ENCODE results near the gene SYNPR.

SYNPR gene

GRCh38 chr3:63308072-63308471, 30.0 kb downstream of the SYNPR start:
- no peak for DNase-seq

GRCh38 chr3:63309768-63310167, 31.7 kb downstream of the SYNPR start:
- DNase-seq = no peak

- no peak for DNase-seq
Measured at GRCh38 chr3:63323766-63324165, 45.7 kb downstream of the SYNPR start.

- no peak for DNase-seq
Measured at GRCh38 chr3:63324621-63325020, 46.5 kb downstream of the SYNPR start.

GRCh38 chr3:63325386-63325785, 47.3 kb downstream of the SYNPR start:
- no peak for DNase-seq

- no peak for DNase-seq
Measured at GRCh38 chr3:63328365-63328764, 50.3 kb downstream of the SYNPR start.

- no peak for DNase-seq
Measured at GRCh38 chr3:63331520-63331919, 53.4 kb downstream of the SYNPR start.

- DNase-seq = no peak
Measured at GRCh38 chr3:63333815-63334214, 55.7 kb downstream of the SYNPR start.

GRCh38 chr3:63338351-63338750, 60.2 kb downstream of the SYNPR start:
- DNase-seq = no peak

GRCh38 chr3:63343674-63344073, 65.6 kb downstream of the SYNPR start:
- DNase-seq = peak; percentile 85

- no peak for DNase-seq
Measured at GRCh38 chr3:63344661-63345060, 66.6 kb downstream of the SYNPR start.

- peak; percentile 47 for DNase-seq
Measured at GRCh38 chr3:63349583-63350573, 71.8 kb downstream of the SYNPR start.

- DNase-seq = no peak
Measured at GRCh38 chr3:63351159-63352007, 73.3 kb downstream of the SYNPR start.

GRCh38 chr3:63352008-63352279, 73.8 kb downstream of the SYNPR start:
- DNase-seq = no peak

GRCh38 chr3:63353383-63353782, 75.3 kb downstream of the SYNPR start:
- DNase-seq = no peak

GRCh38 chr3:63354160-63354559, 76.1 kb downstream of the SYNPR start:
- DNase-seq = no peak

- DNase-seq = no peak
Measured at GRCh38 chr3:63355809-63356208, 77.7 kb downstream of the SYNPR start.

- DNase-seq = no peak
Measured at GRCh38 chr3:63364495-63364894, 86.4 kb downstream of the SYNPR start.

GRCh38 chr3:63364910-63365309, 86.8 kb downstream of the SYNPR start:
- DNase-seq = no peak

- no peak for DNase-seq
Measured at GRCh38 chr3:63365671-63366070, 87.6 kb downstream of the SYNPR start.

- no peak for DNase-seq
Measured at GRCh38 chr3:63370094-63370493, 92.0 kb downstream of the SYNPR start.

- DNase-seq = no peak
Measured at GRCh38 chr3:63383040-63383439, 104.9 kb downstream of the SYNPR start.

GRCh38 chr3:63384382-63384781, 106.3 kb downstream of the SYNPR start:
- DNase-seq = no peak

GRCh38 chr3:63385629-63386028, 107.5 kb downstream of the SYNPR start:
- no peak for DNase-seq
